Measurements from ENCODE around the gene INSL3.
"Not testable (repeated sequence)": the region's sequence is repeated elsewhere in the genome, so short reads cannot be mapped to it uniquely, and the experiment has no call there.

INSL3 gene

GRCh38 chr19:17811103-17811502, 10.2 kb downstream of the INSL3 start:
- DNase-seq = no peak

- DNase-seq = no peak
Measured at GRCh38 chr19:17807731-17808316, 13.5 kb downstream of the INSL3 start.

GRCh38 chr19:17806945-17807344, 14.4 kb downstream of the INSL3 start:
- no peak for DNase-seq

- no peak for DNase-seq
Measured at GRCh38 chr19:17805427-17805826, 15.9 kb downstream of the INSL3 start.

GRCh38 chr19:17803264-17803896, 17.9 kb downstream of the INSL3 start:
- no peak for DNase-seq

GRCh38 chr19:17802137-17802858, 19.0 kb downstream of the INSL3 start:
- no peak for DNase-seq

- DNase-seq = not testable (repeated sequence)
Measured at GRCh38 chr19:17798599-17798998, 22.7 kb downstream of the INSL3 start.

- DNase-seq = no peak
Measured at GRCh38 chr19:17797424-17798201, 23.7 kb downstream of the INSL3 start.

GRCh38 chr19:17796838-17797423, 24.4 kb downstream of the INSL3 start:
- no peak for DNase-seq

GRCh38 chr19:17796013-17796837, 25.1 kb downstream of the INSL3 start:
- no peak for DNase-seq

- DNase-seq = no peak
Measured at GRCh38 chr19:17795495-17795856, 25.8 kb downstream of the INSL3 start.

- no peak for DNase-seq
Measured at GRCh38 chr19:17794731-17795494, 26.4 kb downstream of the INSL3 start, which contains the start of gene B3GNT3. Gene B3GNT3 (plus strand): TSS chr19:17795138. CDS start chr19:17807808, 12,670 bp downstream.

GRCh38 chr19:17794412-17794730, 26.9 kb downstream of the INSL3 start:
- DNase-seq = no peak

GRCh38 chr19:17790059-17790780, 31.1 kb downstream of the INSL3 start:
- no peak for DNase-seq

- no peak for DNase-seq
Measured at GRCh38 chr19:17788632-17789031, 32.7 kb downstream of the INSL3 start.

GRCh38 chr19:17787274-17787913, 33.9 kb downstream of the INSL3 start:
- DNase-seq = no peak

GRCh38 chr19:17784201-17785008, 36.9 kb downstream of the INSL3 start:
- peak; percentile 57 for DNase-seq

- not testable (repeated sequence) for DNase-seq
Measured at GRCh38 chr19:17783721-17784120, 37.6 kb downstream of the INSL3 start.

- no peak for DNase-seq
Measured at GRCh38 chr19:17780781-17781180, 40.5 kb downstream of the INSL3 start.

All from activated CD4-positive, alpha-beta T cell treated with anti-CD3 and anti-CD28 coated beads for 1 hour (primary cell).